ENCODE results near the gene XYLT1.

The XYLT1 gene

GRCh38 chr16:17301593-17302135 is 169.1 kb downstream of the XYLT1 start:
- H3K4me3 Mint-ChIP-seq: no peak overlapping the region
- H3K36me3 Mint-ChIP-seq (ENCODE audit: low read depth): no peaks in the 10 kb centered on the region
- no peak for TF ChIP-seq CTCF (IDR thresholded peaks at IDR 0.05)
- H3K4me1 Mint-ChIP-seq: peaks cover 19% of the 10 kb centered on the region
- H3K27me3 Mint-ChIP-seq (ENCODE audit: low read depth, poor library complexity): peaks cover 15% of the 10 kb centered on the region
- no peak overlapping the region for H3K27ac Mint-ChIP-seq
- H3K9me3 Mint-ChIP-seq: no peaks in the 10 kb centered on the region
- no peak for DNase-seq

GRCh38 chr16:17301184-17301583 is 169.6 kb downstream of the XYLT1 start:
- Mint-ChIP-seq H3K4me3 (no peak overlapping the region), H3K9me3 (no peaks in the 10 kb centered on the region), H3K4me1 (peaks cover 24% of the 10 kb centered on the region), H3K27ac (no peak overlapping the region), H3K36me3 (ENCODE audit: low read depth) (no peaks in the 10 kb centered on the region), H3K27me3 (ENCODE audit: low read depth, poor library complexity) (peaks cover 15% of the 10 kb centered on the region)
- no peak for TF ChIP-seq CTCF (IDR thresholded peaks at IDR 0.05)
- DNase-seq: no peak

- DNase-seq: no peak
- Mint-ChIP-seq H3K4me3 (no peak overlapping the region), H3K27ac (no peak overlapping the region), H3K36me3 (ENCODE audit: low read depth) (no peaks in the 10 kb centered on the region), H3K9me3 (no peaks in the 10 kb centered on the region), H3K4me1 (peaks cover 28% of the 10 kb centered on the region), H3K27me3 (ENCODE audit: low read depth, poor library complexity) (peaks cover 11% of the 10 kb centered on the region)
- no peak for TF ChIP-seq CTCF (IDR thresholded peaks at IDR 0.05)
Observed at GRCh38 chr16:17299790-17300189, 171.0 kb downstream of the XYLT1 start.

GRCh38 chr16:17298238-17298637 is 172.5 kb downstream of the XYLT1 start:
- Mint-ChIP-seq H3K9me3 (no peaks in the 10 kb centered on the region), H3K27me3 (ENCODE audit: low read depth, poor library complexity) (peaks cover 11% of the 10 kb centered on the region), H3K36me3 (ENCODE audit: low read depth) (no peaks in the 10 kb centered on the region), H3K4me3 (no peak overlapping the region), H3K4me1 (peaks cover 28% of the 10 kb centered on the region), H3K27ac (no peak overlapping the region)
- no peak for DNase-seq
- no peak for TF ChIP-seq CTCF (IDR thresholded peaks at IDR 0.05)

- Mint-ChIP-seq H3K27ac (peak overlapping the region; percentile 57), H3K27me3 (ENCODE audit: low read depth, poor library complexity) (peaks cover 11% of the 10 kb centered on the region), H3K4me1 (peaks cover 22% of the 10 kb centered on the region), H3K36me3 (ENCODE audit: low read depth) (no peaks in the 10 kb centered on the region), H3K9me3 (no peaks in the 10 kb centered on the region), H3K4me3 (no peak overlapping the region)
- no peak for TF ChIP-seq CTCF (IDR thresholded peaks at IDR 0.05)
- DNase-seq: no peak
Observed at GRCh38 chr16:17296431-17296830, 174.3 kb downstream of the XYLT1 start.

GRCh38 chr16:17295948-17296347 is 174.8 kb downstream of the XYLT1 start:
- H3K4me3 Mint-ChIP-seq: no peak overlapping the region
- H3K27ac Mint-ChIP-seq: peak overlapping the region; percentile 91
- H3K27me3 Mint-ChIP-seq (ENCODE audit: low read depth, poor library complexity): peaks cover 8% of the 10 kb centered on the region
- TF ChIP-seq CTCF (IDR thresholded peaks at IDR 0.05): no peak
- H3K9me3 Mint-ChIP-seq: no peaks in the 10 kb centered on the region
- H3K36me3 Mint-ChIP-seq (ENCODE audit: low read depth): no peaks in the 10 kb centered on the region
- H3K4me1 Mint-ChIP-seq: peaks cover 22% of the 10 kb centered on the region
- no peak for DNase-seq
